GM21825 (cell line): ENCODE results near the gene ADGRG2.

Source experiments
- ATAC-seq: cut with Tn5 transposase; IDR thresholded peaks from one replicate; pipeline ENCODE4 v1.9.1; 2021; ENCODE audit warnings: mild to moderate bottlenecking, moderate library complexity; ENCODE audit not compliant: unreplicated experiment

The ADGRG2 gene

DNA sequence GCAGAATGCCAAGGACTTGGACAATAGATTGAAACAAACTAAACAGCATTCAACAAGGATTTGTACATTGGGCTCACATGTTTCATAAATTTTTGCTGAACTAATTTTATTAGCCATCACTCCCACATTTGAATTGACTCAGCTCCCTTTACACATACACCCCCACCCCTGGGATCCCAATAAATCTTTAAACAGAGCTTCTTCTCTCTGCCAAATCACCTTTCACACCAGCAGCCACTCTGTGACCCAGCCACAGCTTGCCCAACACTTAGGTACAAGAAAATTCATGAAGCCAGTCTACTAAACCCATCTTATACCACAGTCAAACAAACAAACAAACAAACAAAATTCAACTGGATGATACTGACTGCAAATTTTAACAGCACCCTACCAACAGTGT is 159.9 kb downstream of the ADGRG2 start:
- no peak for ATAC-seq

GRCh38 chrX:18961686-18962085 is 160.6 kb downstream of the ADGRG2 start:
- ATAC-seq: no peak

- no peak for ATAC-seq
Measured at GRCh38 chrX:18956303-18957032, 165.8 kb downstream of the ADGRG2 start.

- no peak for ATAC-seq
Measured at GRCh38 chrX:18955676-18956075, 166.6 kb downstream of the ADGRG2 start.

GRCh38 chrX:18951032-18951431 is 171.2 kb downstream of the ADGRG2 start:
- ATAC-seq: no peak

GRCh38 chrX:18949944-18950301 is 172.3 kb downstream of the ADGRG2 start:
- ATAC-seq: no peak

DNA sequence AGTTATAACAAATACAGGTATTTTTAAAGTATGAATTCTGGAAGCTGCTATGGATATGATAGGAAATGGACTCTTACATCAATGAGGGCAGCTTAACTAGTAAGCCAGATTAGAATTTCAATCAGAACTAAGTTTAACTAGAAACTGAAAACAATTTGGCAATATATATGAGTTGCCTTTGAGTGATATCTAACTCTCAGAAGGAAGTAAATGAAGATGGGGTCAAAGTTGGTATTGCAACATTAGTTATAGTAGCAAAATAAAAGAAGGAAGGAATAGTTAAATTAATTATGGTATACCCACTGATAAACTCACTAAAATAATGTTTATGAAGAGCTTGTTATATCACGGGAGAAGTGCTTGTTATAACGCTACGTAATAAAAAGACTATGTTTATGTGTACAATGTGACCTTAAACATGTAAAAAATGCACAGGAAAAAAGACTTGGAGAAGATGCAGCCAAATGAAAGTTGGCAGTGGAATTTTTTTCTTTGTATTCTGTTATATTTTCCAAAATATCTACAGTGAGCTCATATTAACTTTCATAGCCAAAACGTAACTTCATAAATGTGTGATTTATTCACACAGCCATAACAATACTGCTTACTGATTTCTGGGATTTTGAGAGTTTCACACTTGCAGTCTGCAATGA is 172.9 kb downstream of the ADGRG2 start:
- no peak for ATAC-seq

DNA sequence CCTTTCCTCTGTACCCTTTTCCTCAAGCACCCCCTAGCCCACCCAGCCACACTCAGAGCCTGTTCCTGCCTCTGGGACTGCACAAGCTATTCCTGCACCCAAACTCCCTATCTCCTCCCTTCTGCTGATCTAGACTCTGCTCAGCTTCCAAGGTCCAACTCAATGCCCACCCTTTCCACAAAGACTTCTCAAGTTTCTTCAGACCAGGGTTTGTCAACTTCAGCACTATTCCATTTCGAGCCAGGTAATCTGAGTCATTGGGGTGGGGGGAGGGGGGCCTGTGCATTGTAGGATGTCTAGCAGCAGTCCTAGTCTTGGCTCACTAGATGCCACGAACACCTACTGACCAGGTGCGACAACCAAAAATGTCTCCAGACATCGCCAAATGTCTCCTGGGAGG is 175.7 kb downstream of the ADGRG2 start:
- no peak for ATAC-seq

DNA sequence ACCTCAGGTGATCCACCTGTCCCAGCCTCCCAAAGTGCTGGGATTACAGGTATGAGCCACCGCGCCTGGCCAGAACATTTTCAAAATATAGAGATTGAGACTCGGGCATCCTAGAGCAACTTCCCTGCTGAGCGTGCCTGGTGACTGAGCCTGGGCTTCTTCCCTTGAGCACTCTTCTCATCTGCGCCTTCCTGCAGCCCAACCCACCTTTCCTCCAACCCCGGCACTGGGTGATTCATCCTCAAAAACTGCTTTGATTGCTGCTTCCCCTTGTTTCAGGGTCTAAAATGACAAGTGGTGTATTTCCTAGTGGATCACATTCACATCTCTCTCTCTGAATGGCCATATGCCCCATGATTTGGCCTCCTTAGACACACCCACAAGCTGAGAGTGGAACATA is 176.1 kb downstream of the ADGRG2 start:
- ATAC-seq: no peak

DNA sequence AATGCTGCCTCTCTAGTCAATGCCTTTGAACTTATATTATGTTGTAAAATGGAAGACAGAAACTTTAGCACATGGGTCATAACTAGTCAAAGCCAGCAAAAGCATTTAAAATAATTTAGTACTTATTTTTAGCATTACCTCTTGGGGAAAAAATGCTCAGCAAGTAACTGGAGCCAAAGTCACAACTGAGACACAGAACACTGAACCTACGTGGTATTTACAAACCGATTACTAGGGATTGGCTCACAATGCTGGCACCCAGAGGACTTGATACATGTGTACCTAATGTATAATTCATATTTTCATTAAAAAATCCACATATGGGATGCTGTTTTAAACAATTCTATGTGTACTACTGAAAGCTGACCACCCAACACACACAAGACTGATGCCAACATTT is 176.8 kb downstream of the ADGRG2 start:
- ATAC-seq: no peak

DNA sequence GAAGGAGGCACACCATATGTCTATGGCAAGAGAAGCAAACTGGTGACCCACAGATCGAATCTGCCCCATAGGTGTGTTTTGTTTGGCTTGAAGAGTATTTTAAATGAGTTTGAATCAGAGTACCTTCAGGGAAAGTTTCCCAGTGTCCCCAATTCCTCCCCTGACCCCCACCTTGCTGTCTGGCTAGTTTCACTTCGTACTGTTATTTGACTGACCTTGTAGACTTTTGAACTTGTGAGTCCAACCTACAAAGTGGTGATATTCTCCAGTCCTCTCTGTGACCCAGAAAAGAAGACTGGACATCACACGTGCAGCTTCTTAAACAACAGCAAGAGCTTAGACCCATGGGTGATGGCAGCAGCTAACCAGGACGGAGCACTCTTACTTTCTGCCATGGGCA is 177.8 kb downstream of the ADGRG2 start:
- ATAC-seq: no peak

GRCh38 chrX:18941896-18942295 is 180.4 kb downstream of the ADGRG2 start:
- no peak for ATAC-seq
